Type B pancreatic cell (in vitro differentiated cells): ENCODE results near the gene SKIC2. TPM values are rescaled to one million over a fixed set of nuclear protein-coding genes. Genes with fewer than 3 reads are reported as not detected.
"Not testable (repeated sequence)": the region's sequence is repeated elsewhere in the genome, so short reads cannot be mapped to it uniquely, and the experiment has no call there.

Experiments used
- DNase-seq: peaks from one replicate; pipeline ENCODE4 v3.0.0; 2021; ENCODE audit warnings: mixed read lengths; ENCODE audit not compliant: unreplicated experiment; ENCODE audit errors: extremely low spot score
- H3K27ac Mint-ChIP-seq: 2 replicates; pipeline ENCODE4 v1.8.0; 2021; ENCODE audit warnings: mild to moderate bottlenecking, mixed read lengths
- H3K27me3 Mint-ChIP-seq: 2 replicates; pipeline ENCODE4 v1.8.0; 2021; ENCODE audit warnings: mixed read lengths
- H3K36me3 Mint-ChIP-seq: 2 replicates; pipeline ENCODE4 v1.8.0; 2021; ENCODE audit warnings: mixed read lengths
- H3K4me1 Mint-ChIP-seq: one replicate; pipeline ENCODE4 v1.8.0; 2021; ENCODE audit warnings: mixed read lengths; ENCODE audit not compliant: unreplicated experiment
- H3K4me3 Mint-ChIP-seq: 2 replicates; pipeline ENCODE4 v1.8.0; 2021; ENCODE audit warnings: mild to moderate bottlenecking, mixed read lengths
- H3K9me3 Mint-ChIP-seq: 2 replicates; pipeline ENCODE4 v1.8.0; 2021; ENCODE audit warnings: mixed read lengths
- total RNA-seq: library from RNA; stranded (reverse); gene quantifications from 2 replicates; pipeline ENCODE4 v1.2.1, GENCODE V29; 2021; ENCODE audit warnings: low replicate concordance
- TF ChIP-seq, protein P1 (sequence below): fragments of 200-600 bp; sonication (generic); conservative IDR thresholded peaks from 2 replicates; pipeline ENCODE4 v1.5.0; 2021; ENCODE audit warnings: antibody characterized with exemption, mild to moderate bottlenecking

The SKIC2 gene
- total RNA-seq, 1 donor from 2014 or later: 84.2 TPM

DNA sequence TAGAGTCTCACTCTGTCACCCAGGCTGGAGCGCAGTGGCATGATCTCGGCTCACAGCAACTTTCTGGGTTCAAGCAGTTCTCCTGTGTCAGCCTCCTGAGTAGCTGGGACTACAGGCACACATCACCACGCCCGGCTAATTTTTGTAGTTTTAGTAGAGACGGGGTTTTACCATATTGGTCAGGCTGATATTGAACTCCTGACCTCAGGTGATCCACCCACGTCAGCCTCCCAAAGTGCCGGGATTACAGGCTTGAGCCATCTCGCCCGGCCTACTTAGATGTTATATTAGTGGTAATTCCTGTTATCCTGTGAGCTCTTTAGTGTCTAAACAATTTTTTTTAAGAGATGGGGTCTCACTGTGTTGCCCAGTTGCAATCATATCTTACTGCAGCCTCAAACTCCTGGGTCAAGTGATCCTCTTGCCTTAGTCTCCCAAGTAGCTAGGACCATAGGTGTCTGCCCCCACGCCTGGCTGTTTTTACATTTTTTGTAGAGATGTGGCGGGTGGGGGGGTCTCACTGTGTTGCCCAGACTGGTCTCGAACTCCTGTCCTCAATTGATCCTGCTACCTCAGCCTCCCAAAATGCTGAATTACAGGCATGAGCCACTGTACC lies 18.9 kb downstream of the SKIC2 start:
- DNase-seq: no peak
- peaks cover 5% of the 10 kb centered on the region for H3K4me1 Mint-ChIP-seq
- no peak overlapping the region for H3K27ac Mint-ChIP-seq
- H3K27me3 Mint-ChIP-seq: no peaks in the 10 kb centered on the region
- no peak overlapping the region for H3K4me3 Mint-ChIP-seq
- TF ChIP-seq, protein P1, sequence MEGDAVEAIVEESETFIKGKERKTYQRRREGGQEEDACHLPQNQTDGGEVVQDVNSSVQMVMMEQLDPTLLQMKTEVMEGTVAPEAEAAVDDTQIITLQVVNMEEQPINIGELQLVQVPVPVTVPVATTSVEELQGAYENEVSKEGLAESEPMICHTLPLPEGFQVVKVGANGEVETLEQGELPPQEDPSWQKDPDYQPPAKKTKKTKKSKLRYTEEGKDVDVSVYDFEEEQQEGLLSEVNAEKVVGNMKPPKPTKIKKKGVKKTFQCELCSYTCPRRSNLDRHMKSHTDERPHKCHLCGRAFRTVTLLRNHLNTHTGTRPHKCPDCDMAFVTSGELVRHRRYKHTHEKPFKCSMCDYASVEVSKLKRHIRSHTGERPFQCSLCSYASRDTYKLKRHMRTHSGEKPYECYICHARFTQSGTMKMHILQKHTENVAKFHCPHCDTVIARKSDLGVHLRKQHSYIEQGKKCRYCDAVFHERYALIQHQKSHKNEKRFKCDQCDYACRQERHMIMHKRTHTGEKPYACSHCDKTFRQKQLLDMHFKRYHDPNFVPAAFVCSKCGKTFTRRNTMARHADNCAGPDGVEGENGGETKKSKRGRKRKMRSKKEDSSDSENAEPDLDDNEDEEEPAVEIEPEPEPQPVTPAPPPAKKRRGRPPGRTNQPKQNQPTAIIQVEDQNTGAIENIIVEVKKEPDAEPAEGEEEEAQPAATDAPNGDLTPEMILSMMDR: no peak
- peaks cover 9% of the 10 kb centered on the region for H3K36me3 Mint-ChIP-seq
- no peaks in the 10 kb centered on the region for H3K9me3 Mint-ChIP-seq

DNA sequence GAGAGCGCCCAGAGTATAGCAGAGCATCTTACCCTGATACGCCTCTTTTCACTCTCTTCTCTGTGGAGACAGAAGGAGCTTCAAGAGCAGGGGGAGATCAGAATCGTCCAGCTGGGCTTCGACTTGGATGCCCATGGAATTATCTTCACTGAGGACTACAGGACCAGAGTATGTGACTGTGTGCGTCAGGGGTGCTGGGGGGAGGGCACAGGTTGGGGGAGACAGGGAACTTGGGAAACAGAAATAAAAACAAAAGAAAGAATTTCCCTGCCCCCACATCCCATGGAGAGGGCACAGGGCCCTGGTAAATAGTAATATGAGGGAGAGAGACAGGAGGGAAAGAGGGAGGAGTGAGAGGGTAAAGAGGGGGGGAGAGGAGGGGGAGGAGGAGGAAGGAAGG lies 19.9 kb downstream of the SKIC2 start:
- no peak overlapping the region for H3K27ac Mint-ChIP-seq
- TF ChIP-seq, protein P1: no peak
- no peak overlapping the region for H3K4me3 Mint-ChIP-seq
- H3K9me3 Mint-ChIP-seq: no peaks in the 10 kb centered on the region
- no peak for DNase-seq
- H3K27me3 Mint-ChIP-seq: no peaks in the 10 kb centered on the region
- no peaks in the 10 kb centered on the region for H3K4me1 Mint-ChIP-seq
- peaks cover 4% of the 10 kb centered on the region for H3K36me3 Mint-ChIP-seq

DNA sequence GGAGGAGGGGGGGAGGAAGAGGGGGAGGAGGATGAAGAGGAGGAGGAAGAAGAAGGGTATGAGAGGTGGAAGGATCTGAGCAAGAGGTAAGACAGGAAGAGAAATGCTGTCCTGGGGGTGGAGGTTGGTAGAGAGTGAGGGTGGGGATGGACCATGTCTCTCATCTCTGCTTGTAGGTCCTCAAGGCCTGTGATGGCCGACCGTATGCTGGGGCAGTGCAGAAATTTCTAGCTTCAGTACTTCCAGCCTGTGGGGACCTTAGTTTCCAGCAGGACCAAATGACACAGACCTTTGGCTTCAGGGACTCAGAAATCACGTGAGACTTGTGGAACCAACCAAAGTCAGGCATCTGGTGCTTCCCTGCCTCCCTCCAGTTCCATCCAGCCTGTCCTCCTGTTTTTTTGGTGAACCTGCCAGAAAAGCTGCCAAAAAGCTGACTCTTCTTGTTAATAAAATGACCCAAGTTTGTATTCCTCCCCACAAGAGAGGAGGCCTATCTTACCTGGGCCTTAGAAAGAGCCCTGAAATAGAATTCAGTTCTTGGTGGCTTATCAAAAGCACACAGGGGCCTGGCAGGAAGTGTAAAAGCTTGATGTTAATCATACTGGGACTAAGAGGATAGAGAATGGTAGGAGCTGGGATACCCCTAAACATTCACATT lies 20.4 kb downstream of the SKIC2 start:
- no peak for DNase-seq
- Mint-ChIP-seq H3K36me3 (peaks cover 4% of the 10 kb centered on the region), H3K27ac (no peak overlapping the region), H3K27me3 (no peaks in the 10 kb centered on the region), H3K4me3 (no peak overlapping the region), H3K4me1 (no peaks in the 10 kb centered on the region), H3K9me3 (no peaks in the 10 kb centered on the region)
- TF ChIP-seq, protein P1: no peak

DNA sequence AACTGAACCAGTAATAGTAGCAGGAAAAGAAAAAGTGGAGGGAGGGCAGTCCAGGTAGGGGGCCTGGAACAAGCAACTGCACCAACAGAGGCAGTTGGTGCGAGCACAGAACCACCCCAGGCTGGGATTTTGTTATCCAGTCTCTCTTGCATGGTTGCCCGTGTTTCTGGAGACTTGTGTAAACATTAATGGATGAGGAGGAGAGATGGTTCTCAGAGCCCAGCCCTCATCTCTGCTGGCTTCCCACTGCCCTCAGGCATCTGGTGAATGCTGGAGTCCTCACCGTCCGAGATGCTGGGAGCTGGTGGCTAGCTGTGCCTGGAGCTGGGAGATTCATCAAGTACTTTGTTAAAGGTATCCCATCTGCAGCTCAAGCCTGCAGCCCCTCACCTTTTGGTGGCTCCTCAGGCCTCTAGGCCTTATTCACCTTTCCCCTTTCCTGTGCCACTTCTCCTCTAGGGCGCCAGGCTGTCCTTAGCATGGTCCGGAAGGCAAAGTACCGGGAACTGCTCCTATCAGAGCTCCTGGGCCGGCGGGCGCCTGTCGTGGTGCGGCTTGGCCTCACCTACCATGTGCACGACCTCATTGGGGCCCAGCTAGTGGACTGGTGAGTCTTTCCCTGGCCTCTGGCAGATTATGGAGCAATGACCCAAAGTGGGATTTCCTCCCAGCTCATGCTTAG lies 21.4 kb downstream of the SKIC2 start:
- H3K27ac Mint-ChIP-seq, DNase-seq, H3K9me3 Mint-ChIP-seq, H3K4me1 Mint-ChIP-seq, H3K27me3 Mint-ChIP-seq, H3K4me3 Mint-ChIP-seq, H3K36me3 Mint-ChIP-seq: not testable (repeated sequence)

DNA sequence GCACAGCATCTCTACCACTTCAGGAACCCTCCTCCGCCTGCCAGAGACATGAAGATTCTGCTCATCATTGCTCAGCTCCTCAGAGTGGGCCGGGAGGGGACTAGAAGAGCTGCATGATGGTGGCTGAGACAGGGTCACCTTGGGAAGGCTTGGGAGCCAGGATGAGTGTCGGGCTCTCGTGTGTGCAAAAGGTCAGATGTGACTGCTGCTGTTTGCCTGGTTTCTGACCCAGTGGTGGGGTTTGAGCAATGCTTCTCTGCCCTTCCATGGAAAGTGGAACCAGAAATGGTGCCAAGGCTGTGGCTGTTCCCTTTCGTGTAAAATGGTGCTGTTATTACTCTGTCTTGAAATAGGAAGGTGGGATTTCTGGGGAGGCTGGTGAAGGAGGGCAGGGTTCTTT lies 22.0 kb downstream of the SKIC2 start:
- H3K36me3 Mint-ChIP-seq, H3K9me3 Mint-ChIP-seq, DNase-seq: not testable (repeated sequence)

DNA sequence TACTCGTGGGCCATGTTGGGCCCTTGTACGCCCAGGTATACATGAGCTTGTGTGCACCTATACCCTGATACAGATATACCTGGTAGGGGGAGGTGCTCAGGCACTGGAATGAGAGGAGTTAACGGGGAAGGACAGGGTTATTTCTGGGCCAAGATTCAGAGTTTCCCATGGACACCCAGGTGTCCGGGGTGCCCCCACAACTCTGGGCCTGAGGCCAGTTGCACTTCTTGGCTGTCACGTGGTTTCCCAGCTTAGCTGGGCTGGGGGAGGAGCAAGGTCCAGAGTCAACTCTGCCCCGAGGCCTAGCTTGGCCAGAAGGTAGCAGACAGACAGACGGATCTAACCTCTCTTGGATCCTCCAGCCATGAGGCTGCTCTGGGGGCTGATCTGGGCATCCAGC lies 22.8 kb downstream of the SKIC2 start, which contains the start of gene C4A:
C4A (plus strand) TSS at position 314 of the 400 bp plus-strand sequence; CDS start at position 365, 51 bp downstream.
- H3K9me3 Mint-ChIP-seq, H3K36me3 Mint-ChIP-seq, DNase-seq, H3K4me3 Mint-ChIP-seq, H3K27ac Mint-ChIP-seq, H3K27me3 Mint-ChIP-seq, H3K4me1 Mint-ChIP-seq: not testable (repeated sequence)

More for the DNA sequence above, 22.0 kb downstream of the SKIC2 start:
- not testable (repeated sequence) for H3K4me3 Mint-ChIP-seq, H3K27ac Mint-ChIP-seq, H3K4me1 Mint-ChIP-seq, H3K27me3 Mint-ChIP-seq

DNA sequence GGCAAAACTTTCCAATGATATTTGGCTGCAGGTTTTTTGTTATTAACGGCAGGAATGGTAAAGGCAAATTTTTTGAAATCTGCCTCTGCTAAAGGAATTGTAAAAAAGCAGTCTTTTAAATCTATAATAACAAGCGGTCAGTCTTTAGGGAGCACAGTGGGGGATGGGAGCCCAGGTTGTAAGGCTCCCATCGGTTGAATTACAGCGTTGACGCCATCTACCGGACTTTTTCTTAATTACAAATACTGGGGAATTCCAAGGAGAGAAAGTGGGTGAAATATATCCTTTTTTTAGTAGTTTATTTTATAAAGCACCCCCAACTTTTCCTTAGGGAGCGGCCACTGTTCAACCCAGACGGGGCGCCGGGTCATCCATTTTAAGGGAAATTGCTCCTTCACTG lies 30.4 kb downstream of the SKIC2 start:
- H3K27ac Mint-ChIP-seq, DNase-seq, H3K4me1 Mint-ChIP-seq, H3K36me3 Mint-ChIP-seq, H3K27me3 Mint-ChIP-seq, H3K9me3 Mint-ChIP-seq, H3K4me3 Mint-ChIP-seq: not testable (repeated sequence)

DNA sequence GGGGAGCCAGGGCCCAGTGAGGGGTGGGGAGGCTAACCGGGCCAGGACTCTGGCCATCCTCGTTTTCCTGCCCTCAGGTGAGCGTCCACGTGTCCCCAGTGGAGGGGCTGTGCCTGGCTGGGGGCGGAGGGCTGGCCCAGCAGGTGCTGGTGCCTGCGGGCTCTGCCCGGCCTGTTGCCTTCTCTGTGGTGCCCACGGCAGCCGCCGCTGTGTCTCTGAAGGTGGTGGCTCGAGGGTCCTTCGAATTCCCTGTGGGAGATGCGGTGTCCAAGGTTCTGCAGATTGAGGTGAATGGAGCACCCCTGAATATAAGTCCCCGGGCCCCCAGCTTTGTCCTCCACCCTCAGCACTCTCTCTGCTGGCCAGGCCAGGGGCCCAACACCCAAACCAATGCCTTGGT lies 35.4 kb downstream of the SKIC2 start:
- H3K36me3 Mint-ChIP-seq, DNase-seq, H3K4me3 Mint-ChIP-seq, H3K27ac Mint-ChIP-seq, H3K9me3 Mint-ChIP-seq, H3K4me1 Mint-ChIP-seq, H3K27me3 Mint-ChIP-seq: not testable (repeated sequence)

DNA sequence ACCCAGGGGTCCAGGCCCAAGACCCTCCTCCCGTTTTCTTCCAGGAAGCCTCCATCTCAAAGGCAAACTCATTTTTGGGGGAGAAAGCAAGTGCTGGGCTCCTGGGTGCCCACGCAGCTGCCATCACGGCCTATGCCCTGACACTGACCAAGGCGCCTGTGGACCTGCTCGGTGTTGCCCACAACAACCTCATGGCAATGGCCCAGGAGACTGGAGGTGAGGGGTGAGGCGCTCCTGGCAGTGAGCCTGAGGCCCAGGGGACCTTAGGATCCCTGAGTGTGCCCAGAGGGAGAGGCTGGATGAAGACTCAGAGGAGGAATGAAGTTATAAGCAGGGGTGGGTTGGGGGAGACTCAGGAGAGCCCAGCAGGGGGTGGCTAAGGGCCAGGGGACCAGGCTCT lies 37.4 kb downstream of the SKIC2 start:
- not testable (repeated sequence) for H3K27me3 Mint-ChIP-seq, DNase-seq, H3K4me3 Mint-ChIP-seq, H3K36me3 Mint-ChIP-seq, H3K27ac Mint-ChIP-seq, H3K4me1 Mint-ChIP-seq, H3K9me3 Mint-ChIP-seq

DNA sequence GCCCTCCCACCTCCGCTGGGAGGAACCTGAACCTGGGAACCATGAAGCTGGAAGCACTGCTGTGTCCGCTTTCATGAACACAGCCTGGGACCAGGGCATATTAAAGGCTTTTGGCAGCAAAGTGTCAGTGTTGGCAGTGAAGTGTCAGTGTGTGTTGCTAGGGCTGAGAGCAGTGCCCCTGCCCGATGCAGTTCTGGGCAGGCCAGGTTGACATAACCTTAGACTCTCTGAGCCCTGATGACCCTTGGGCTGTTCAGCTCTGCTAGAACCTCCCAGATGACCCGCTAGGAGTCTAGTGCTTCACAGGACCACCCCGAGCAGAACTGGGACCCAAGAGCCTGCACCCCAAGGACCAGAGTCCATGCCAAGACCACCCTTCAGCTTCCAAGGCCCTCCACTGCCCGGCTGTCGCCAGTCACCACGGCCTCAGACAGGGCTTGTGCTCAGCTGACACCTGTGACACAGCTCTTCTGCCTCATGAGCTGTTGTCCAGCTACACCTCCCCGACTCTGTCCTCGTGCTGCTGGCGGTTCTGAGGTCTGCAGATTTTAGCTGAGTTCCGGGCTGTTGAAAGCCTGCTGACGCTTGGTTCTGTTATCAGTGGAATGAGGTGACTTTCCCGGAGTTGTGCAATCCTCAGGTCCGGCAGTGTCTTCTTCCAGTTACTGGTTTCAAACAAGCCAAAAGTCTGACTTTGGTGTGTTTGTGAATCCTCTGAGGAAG lies 43.7 kb downstream of the SKIC2 start:
- H3K4me3 Mint-ChIP-seq, H3K36me3 Mint-ChIP-seq, H3K27ac Mint-ChIP-seq, H3K27me3 Mint-ChIP-seq, DNase-seq, H3K4me1 Mint-ChIP-seq, H3K9me3 Mint-ChIP-seq: not testable (repeated sequence)
